HG03064 (cell line): ENCODE results near the gene INSM1.

Experiments
- ATAC-seq: cut with Tn5 transposase; IDR thresholded peaks from one replicate; pipeline ENCODE4 v1.9.1; 2021; ENCODE audit warnings: low read depth; ENCODE audit not compliant: unreplicated experiment

Gene INSM1

GRCh38 chr20:20415321-20415720 is 47.4 kb downstream of the INSM1 start:
- ATAC-seq, result no peak

DNA sequence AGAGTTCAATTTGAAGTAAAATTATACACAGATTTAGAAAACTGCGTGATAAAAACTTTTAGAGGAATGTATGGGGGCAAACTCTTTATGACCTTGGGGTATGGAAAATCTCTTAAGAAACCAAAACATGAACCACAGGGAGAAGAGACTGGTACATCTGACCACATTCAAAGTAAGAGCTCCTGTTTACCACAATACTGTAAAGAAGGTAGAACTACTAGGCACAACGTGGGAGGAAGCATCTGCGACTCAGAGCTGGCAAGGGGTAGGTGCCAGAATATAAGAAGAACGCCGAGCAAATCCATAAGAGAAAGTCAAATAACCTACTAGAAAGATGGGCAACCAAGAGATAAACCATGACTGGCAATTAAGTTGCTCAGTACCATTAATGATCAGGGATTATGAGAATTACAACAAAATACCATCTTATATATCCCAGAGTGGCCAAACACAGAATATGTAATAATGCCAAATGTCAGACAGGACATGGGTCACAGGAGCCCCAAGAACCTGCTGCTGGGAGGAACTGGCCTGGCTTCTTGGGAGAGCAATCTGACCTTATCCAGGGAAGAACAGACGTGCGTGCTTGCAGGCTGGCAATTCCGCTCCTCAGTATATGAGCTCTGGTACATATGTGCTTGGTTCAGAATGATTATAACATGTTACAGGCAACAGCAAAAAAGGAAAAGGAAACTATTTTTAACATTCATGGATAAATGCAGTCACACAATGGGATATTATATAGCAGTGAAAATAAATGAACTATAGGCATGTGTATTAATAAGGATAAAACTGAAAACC is 50.2 kb downstream of the INSM1 start:
- ATAC-seq, result no peak
